ENCODE data around the gene RFWD3.

The RFWD3 gene

GRCh38 chr16:74622005-74622404 lies 44.7 kb downstream of the RFWD3 start:
- no peaks in the 10 kb centered on the region for H3K9me3 ChIP-seq
- H3K36me3 ChIP-seq = peaks cover 65% of the 10 kb centered on the region
- no peak for TF ChIP-seq CTCF (IDR thresholded peaks at IDR 0.05; ENCODE audit: low read depth, low read length)
- no peak overlapping the region for H3K4me3 ChIP-seq (ENCODE audit: low read depth, low read length)
- no peaks in the 10 kb centered on the region for H3K27me3 ChIP-seq
- no peaks in the 10 kb centered on the region for H3K4me1 ChIP-seq
- DNase-seq = no peak

GRCh38 chr16:74617206-74617788 lies 49.4 kb downstream of the RFWD3 start:
- TF ChIP-seq CTCF (IDR thresholded peaks at IDR 0.05; ENCODE audit: low read depth, low read length) = no peak
- Histone ChIP-seq H3K4me1 (no peaks in the 10 kb centered on the region), H3K27me3 (no peaks in the 10 kb centered on the region), H3K36me3 (peaks cover 23% of the 10 kb centered on the region), H3K4me3 (ENCODE audit: low read depth, low read length) (no peak overlapping the region), H3K9me3 (no peaks in the 10 kb centered on the region)
- DNase-seq = no peak

- DNase-seq = no peak
- H3K4me3 ChIP-seq (ENCODE audit: low read depth, low read length) = no peak overlapping the region
- no peak for TF ChIP-seq CTCF (IDR thresholded peaks at IDR 0.05; ENCODE audit: low read depth, low read length)
- peaks cover 5% of the 10 kb centered on the region; the same call in 1 of the 2 replicates for H3K36me3 ChIP-seq
- no peaks in the 10 kb centered on the region; the same call in 1 of the 2 replicates for H3K4me1 ChIP-seq
- no peaks in the 10 kb centered on the region for H3K27me3 ChIP-seq
- no peaks in the 10 kb centered on the region for H3K9me3 ChIP-seq
Observed at GRCh38 chr16:74611721-74612120, 55.0 kb downstream of the RFWD3 start.

GRCh38 chr16:74608944-74609343 lies 57.7 kb downstream of the RFWD3 start:
- Histone ChIP-seq H3K4me3 (ENCODE audit: low read depth, low read length) (no peak overlapping the region), H3K27me3 (no peaks in the 10 kb centered on the region), H3K9me3 (no peaks in the 10 kb centered on the region), H3K36me3 (no peaks in the 10 kb centered on the region), H3K4me1 (no peaks in the 10 kb centered on the region; the same call in 1 of the 2 replicates)
- DNase-seq = no peak
- no peak for TF ChIP-seq CTCF (IDR thresholded peaks at IDR 0.05; ENCODE audit: low read depth, low read length)

GRCh38 chr16:74608381-74608780 lies 58.3 kb downstream of the RFWD3 start:
- Histone ChIP-seq H3K36me3 (no peaks in the 10 kb centered on the region), H3K4me1 (no peaks in the 10 kb centered on the region; the same call in 1 of the 2 replicates), H3K4me3 (ENCODE audit: low read depth, low read length) (no peak overlapping the region), H3K9me3 (no peaks in the 10 kb centered on the region), H3K27me3 (no peaks in the 10 kb centered on the region)
- no peak for TF ChIP-seq CTCF (IDR thresholded peaks at IDR 0.05; ENCODE audit: low read depth, low read length)
- no peak for DNase-seq

- DNase-seq = no peak
- Histone ChIP-seq H3K36me3 (no peaks in the 10 kb centered on the region), H3K9me3 (no peaks in the 10 kb centered on the region), H3K4me1 (no peaks in the 10 kb centered on the region; the same call in 1 of the 2 replicates), H3K4me3 (ENCODE audit: low read depth, low read length) (no peak overlapping the region), H3K27me3 (no peaks in the 10 kb centered on the region)
- no peak for TF ChIP-seq CTCF (IDR thresholded peaks at IDR 0.05; ENCODE audit: low read depth, low read length)
Observed at GRCh38 chr16:74607962-74608356, 58.7 kb downstream of the RFWD3 start.
